ENCODE results near the gene CAMTA1. TPM values are rescaled to one million over a fixed set of nuclear protein-coding genes. Genes with fewer than 3 reads are reported as not detected.
"Not testable (repeated sequence)": the region's sequence is repeated elsewhere in the genome, so short reads cannot be mapped to it uniquely, and the experiment has no call there.

CAMTA1 gene
- total RNA-seq, 1 donor from 2014 or later, result 114 TPM

DNA sequence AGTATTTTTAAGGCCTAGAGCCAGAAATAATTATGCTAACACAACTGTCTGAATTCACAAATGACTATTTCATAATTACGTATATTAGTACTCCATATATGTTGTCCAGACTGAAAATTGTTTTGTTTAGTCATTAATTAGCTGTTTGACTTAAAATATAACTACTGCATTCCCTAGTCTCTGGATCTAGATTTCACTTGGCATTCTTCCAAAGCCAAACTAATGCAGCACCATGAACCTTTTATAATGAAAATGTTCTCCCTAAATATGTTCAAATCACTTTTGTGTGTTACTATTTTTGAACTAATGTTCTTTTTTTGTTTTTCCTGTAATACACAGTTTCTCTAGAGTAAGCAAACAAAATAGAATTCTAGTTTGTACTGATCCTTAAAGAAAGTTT, 46.1 kb downstream of the CAMTA1 start:
- DNase-seq (ENCODE audit: low spot score), result no peak
- intact Hi-C loops (cut with DNase I), result no loop called here

DNA sequence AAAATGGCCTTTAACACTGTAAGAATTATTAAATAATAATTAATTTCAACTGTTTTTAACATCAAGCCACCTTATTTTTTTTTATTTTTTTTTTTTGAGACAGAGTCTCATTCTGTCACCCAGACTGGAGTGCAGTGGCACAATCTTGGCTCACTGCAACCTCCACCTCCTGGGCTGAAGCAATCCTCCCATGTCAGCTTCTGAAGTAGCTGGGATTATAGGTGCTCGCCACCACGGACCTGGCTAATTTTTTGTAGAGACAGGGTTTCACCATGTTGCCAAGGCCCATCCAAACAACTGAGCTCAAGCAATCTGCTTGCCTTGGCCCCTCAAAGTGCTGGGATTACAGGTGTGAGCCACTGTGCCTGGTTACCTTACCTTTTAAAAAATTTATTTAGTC, 46.8 kb downstream of the CAMTA1 start:
- DNase-seq (ENCODE audit: low spot score); intact Hi-C loops (cut with DNase I): not testable (repeated sequence)

- intact Hi-C loops (cut with DNase I), result no loop called here
- DNase-seq (ENCODE audit: low spot score), result no peak
Measured at GRCh38 chr1:6832531-6833188, 47.4 kb downstream of the CAMTA1 start.

DNA sequence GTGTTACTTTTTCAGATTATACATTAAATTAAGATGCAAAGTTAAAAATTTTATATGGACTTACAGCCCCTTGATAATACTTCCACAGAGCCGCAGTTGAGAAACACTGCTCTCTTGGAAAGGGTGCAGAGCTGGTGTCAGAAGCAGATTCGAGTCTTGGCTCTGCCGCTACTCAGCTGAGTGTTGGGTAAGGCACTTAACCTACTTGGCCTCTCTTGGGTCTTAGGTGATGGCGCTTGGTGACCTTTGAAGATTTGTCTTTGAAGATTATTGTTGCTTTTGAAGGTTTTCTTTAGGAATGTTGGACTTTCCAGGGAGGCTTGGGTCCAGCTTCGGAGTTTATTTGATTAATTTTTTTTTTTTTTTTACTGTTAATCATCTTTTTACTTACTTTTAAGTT, 48.5 kb downstream of the CAMTA1 start:
- intact Hi-C loops (cut with DNase I), result no loop called here
- DNase-seq (ENCODE audit: low spot score), result no peak

GRCh38 chr1:6834366-6834765, 49.1 kb downstream of the CAMTA1 start:
- intact Hi-C loops (cut with DNase I), result no loop called here
- no peak for DNase-seq (ENCODE audit: low spot score)

GRCh38 chr1:6835139-6835538, 49.9 kb downstream of the CAMTA1 start:
- no peak for DNase-seq (ENCODE audit: low spot score)
- intact Hi-C loops (cut with DNase I), result no loop called here

DNA sequence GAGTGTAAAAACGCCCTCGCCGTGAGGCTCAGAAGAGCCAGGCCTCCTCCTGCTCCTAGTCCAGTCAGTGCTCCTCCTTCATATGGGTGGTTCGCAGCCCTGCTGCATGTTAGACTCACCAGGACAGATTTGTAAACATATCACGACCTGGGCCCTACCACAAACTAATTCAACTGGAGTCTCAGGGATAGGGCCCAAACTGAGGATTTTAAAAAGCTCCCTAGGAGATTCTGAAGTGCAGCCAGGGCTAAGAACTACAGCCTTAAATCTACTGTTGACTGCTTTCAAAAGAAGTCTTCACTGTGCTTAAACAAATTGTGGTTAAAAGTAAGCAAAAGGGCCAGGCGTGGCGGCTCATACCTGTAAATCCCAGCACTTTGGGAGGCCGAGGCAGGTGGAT, 57.0 kb downstream of the CAMTA1 start:
- no peak for DNase-seq (ENCODE audit: low spot score)

DNA sequence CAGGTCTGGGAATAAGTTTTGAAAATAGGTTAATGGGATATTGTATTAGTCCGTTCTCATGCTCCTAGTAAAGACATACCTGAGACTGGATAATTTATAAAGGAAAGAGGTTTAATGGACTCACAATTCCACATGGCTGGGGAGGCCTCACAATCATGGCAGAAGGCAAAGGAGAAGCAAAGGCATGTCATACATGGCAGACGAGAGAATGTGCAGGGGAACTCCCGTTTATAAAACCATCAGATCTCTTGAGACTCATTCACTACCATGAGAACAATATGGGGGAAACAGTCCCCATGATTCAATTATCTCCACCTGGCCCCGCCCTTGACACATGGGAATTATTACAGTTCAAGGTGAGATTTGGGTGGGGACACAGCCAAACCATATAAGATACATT, 60.5 kb downstream of the CAMTA1 start:
- not testable (repeated sequence) for DNase-seq (ENCODE audit: low spot score)

More for the DNA sequence above, 57.0 kb downstream of the CAMTA1 start:
- intact Hi-C loops (cut with DNase I), result no loop called here

GRCh38 chr1:6848816-6849215, 63.6 kb downstream of the CAMTA1 start:
- no peak for DNase-seq (ENCODE audit: low spot score)
- intact Hi-C loops (cut with DNase I), result no loop called here

More for the DNA sequence above, 60.5 kb downstream of the CAMTA1 start:
- intact Hi-C loops (cut with DNase I), result not testable (repeated sequence)

DNA sequence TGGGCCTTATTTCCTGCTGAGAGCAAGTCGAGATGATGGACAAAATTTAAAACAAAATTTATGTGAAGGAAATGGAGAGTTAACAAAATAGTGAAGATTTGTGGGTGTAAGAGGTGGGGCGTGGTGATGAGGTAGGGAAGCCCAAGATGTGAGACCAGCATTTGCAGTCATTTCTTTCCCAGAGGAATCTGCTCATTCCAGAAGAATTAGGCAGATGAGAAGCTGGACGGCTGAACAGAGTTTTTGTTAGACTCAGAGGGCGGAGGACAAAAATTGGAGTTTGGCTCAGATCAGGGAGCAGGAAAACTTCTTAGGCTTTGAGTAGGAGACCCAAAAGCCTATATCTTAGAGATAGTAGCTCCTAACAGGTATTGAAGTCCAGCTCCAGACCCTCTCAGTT, 65.3 kb downstream of the CAMTA1 start:
- DNase-seq (ENCODE audit: low spot score), result no peak
- intact Hi-C loops (cut with DNase I), result no loop called here

GRCh38 chr1:6852136-6852890, 67.1 kb downstream of the CAMTA1 start:
- no peak for DNase-seq (ENCODE audit: low spot score)
- intact Hi-C loops (cut with DNase I), result no loop called here

- intact Hi-C loops (cut with DNase I), result no loop called here
- no peak for DNase-seq (ENCODE audit: low spot score)
Measured at GRCh38 chr1:6854166-6854565, 68.9 kb downstream of the CAMTA1 start.

- no peak for DNase-seq (ENCODE audit: low spot score)
- intact Hi-C loops (cut with DNase I), result no loop called here
Measured at GRCh38 chr1:6857831-6858230, 72.6 kb downstream of the CAMTA1 start.

DNA sequence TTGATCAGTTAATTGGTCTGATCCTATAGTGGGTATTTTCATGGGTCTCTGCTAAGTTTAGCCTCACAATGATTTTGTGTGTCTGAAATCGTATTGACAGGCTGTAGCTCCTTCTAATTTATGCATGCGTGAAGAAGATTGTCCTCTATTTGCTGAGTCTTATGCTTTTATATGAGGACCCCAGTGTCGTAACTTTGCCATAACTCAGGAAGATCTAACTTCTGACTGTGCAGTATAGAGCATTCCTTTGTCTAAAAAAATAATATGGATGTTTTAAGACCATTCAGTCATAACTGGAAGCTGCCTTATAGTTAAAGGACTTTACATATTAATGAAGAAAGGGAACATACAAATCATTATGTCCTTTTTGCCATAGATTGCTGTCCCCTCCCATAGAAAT, 73.3 kb downstream of the CAMTA1 start:
- intact Hi-C loops (cut with DNase I), result no loop called here
- DNase-seq (ENCODE audit: low spot score), result no peak

GRCh38 chr1:6859415-6860343, 74.4 kb downstream of the CAMTA1 start:
- DNase-seq (ENCODE audit: low spot score), result no peak

DNA sequence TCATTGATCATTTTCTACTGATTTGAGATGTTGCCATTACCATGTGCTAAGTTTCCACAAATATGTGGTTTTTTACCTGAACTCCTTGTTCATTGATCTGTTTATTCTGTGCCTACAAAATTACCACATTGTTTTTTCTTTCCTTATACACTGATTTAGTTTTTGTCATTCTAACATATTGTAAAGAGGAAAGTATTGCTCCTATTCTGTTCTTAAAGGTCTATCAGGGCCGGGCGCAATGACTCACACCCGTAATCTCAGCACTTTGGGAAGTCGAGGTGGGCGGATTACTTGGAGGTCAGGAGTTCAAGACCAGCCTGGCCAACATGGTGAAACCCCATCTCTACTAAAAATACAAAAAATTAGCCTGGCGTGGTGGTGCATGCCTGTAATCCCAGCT, 75.1 kb downstream of the CAMTA1 start:
- intact Hi-C loops (cut with DNase I), result no loop called here
- no peak for DNase-seq (ENCODE audit: low spot score)

More at GRCh38 chr1:6859415-6860343, 74.4 kb downstream of the CAMTA1 start:
- intact Hi-C loops (cut with DNase I), result no loop called here

DNA sequence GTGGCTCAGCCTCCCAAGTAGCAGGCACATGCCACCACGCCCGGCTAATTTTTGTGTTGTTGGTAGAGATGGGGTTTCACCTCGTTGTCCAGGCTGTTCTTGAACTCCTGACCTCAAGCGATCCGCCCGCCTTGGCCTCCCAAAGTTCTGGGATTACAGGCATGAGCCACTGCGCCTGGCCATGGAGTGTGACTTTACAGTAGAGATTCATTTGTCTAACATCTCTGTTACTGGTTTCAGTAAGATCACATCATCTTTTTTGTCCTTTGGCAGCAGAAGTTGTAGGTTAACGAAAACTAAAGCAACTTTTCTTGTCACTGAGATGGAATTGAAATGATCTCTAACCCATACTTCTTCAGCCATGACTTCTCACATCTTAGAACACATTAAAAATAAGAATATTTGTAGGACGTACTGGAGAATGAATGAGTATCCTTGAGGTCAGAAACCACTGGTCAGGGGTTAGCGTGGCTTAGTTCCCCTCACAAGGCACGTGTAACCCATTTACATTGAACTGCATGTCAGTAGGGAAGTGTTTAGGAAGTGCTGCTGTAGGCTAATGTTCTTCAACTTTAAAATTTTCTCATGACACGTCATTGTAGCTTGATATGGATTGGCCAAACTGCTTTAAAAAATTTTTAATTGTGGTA, 75.9 kb downstream of the CAMTA1 start:
- intact Hi-C loops (cut with DNase I), result no loop called here
- DNase-seq (ENCODE audit: low spot score), result no peak

- DNase-seq (ENCODE audit: low spot score), result no peak
- intact Hi-C loops (cut with DNase I), result no loop called here
Measured at GRCh38 chr1:6862906-6863305, 77.7 kb downstream of the CAMTA1 start.

DNA sequence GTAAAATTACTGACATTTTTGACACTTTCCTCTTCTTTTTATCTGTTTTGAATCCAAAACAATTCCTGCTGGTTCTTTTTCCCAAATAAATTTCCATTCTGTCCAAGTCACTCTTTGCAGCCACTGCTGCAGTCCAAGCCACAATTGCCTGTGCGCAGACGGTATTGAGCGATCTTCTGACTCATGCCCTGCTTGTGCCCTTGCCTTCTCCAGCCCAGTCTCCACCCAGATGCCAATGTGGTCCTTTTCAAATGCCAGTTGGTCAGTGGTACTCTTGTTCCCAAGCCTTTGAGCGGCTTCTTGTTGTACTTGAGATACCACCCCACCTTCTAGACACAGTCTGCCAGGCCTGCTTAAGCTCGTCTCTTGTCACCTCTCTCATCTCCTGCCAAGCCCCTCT, 78.9 kb downstream of the CAMTA1 start:
- DNase-seq (ENCODE audit: low spot score), result no peak
- intact Hi-C loops (cut with DNase I), result no loop called here

DNA sequence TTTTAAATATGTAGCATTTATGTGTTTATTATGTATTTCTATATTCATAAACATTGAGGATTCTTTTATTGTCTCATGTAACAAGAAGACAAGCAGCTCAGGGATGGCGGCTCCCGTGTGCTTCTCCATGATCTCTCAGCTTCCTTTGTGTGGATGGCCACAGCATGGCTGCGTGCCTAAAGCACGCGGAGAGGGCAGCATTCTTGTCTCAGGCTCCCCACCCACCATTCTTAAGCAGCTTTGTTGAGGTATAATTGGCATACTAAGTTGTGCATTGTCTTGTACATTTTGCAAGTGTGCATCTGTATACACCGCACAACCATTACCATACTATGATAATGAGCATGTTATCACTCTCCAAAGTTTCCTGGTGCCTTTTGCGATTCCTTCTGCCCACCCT, 81.6 kb downstream of the CAMTA1 start:
- intact Hi-C loops (cut with DNase I), result no loop called here
- DNase-seq (ENCODE audit: low spot score), result no peak
